HL-60 (cell line): Measurements from ENCODE around the gene SIVA1.
A peak's percentile ranks its signal among the peaks of the same experiment; 100 is the strongest.

ENCODE experiments used
- POLR2AphosphoS5 ChIP-seq: IDR thresholded peaks from 2 replicates; pipeline ENCODE4 v1.6.1; 2012; ENCODE audit warnings: low read depth
- TF ChIP-seq, protein P1 (sequence below): IDR thresholded peaks from one replicate; pipeline ENCODE4 v1.5.1; 2011; ENCODE audit warnings: low read length, control low read depth, inconsistent platforms; ENCODE audit not compliant: insufficient read depth

DNA sequence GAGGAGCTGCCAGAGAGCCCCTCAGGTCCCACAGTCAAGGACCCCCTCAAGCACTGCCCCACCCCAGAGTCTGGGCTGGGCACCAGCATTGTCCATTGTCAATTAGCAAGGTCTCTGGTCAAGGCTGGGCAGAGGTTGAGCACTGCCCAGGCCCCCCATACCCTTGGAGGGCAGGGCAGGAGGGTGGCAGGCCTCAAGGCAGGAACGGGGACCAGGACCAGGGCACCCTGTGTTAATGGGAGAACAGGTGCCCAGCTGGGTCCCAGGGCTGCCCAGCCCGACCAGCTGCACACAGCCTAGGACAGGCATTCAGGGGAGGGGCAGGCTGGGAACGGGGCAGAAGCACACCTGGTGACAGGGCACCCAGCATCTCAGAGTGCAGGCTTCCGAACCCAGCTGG, 18.4 kb downstream of the SIVA1 start:
- 0 out of 2 replicates have a peak, but pooled peaks have one; percentile 16 for TF ChIP-seq POLR2AphosphoS5
- TF ChIP-seq, protein P1, sequence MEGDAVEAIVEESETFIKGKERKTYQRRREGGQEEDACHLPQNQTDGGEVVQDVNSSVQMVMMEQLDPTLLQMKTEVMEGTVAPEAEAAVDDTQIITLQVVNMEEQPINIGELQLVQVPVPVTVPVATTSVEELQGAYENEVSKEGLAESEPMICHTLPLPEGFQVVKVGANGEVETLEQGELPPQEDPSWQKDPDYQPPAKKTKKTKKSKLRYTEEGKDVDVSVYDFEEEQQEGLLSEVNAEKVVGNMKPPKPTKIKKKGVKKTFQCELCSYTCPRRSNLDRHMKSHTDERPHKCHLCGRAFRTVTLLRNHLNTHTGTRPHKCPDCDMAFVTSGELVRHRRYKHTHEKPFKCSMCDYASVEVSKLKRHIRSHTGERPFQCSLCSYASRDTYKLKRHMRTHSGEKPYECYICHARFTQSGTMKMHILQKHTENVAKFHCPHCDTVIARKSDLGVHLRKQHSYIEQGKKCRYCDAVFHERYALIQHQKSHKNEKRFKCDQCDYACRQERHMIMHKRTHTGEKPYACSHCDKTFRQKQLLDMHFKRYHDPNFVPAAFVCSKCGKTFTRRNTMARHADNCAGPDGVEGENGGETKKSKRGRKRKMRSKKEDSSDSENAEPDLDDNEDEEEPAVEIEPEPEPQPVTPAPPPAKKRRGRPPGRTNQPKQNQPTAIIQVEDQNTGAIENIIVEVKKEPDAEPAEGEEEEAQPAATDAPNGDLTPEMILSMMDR, result no peak
